K562 (cell line): ENCODE data around the gene KRTAP5-1. TPM values are rescaled to one million over a fixed set of nuclear protein-coding genes. Genes with fewer than 3 reads are reported as not detected.

ENCODE experiments used
- ATF7 ChIP-seq: fragments of 450-650 bp; IDR thresholded peaks from 2 replicates; pipeline ENCODE4 v1.7.1; 2014; ENCODE audit warnings: mild to moderate bottlenecking, moderate library complexity
- CBX5 ChIP-seq: IDR thresholded peaks from 2 replicates; pipeline ENCODE4 v1.6.1; 2014; ENCODE audit warnings: low read depth, borderline replicate concordance
- E2F5 ChIP-seq: sonication (generic); formaldehyde crosslinking; IDR thresholded peaks from 2 replicates; pipeline ENCODE4 v1.8.0; 2022; ENCODE audit warnings: mild to moderate bottlenecking, missing genetic modification reagents
- FIP1L1 ChIP-seq: fragments of 200-400 bp; formaldehyde crosslinking; IDR thresholded peaks from 2 replicates; pipeline ENCODE4 v1.6.1; 2018; ENCODE audit warnings: mild to moderate bottlenecking, low read depth, low read length; ENCODE audit not compliant: poor library complexity, severe bottlenecking
- MEIS2 ChIP-seq: fragments of 450-650 bp; IDR thresholded peaks from 2 replicates; pipeline ENCODE4 v1.6.1; 2014; ENCODE audit warnings: mild to moderate bottlenecking; ENCODE audit not compliant: partially characterized antibody
- NBN ChIP-seq: fragments of 450-650 bp; IDR thresholded peaks from 2 replicates; pipeline ENCODE4 v1.6.1; 2016; ENCODE audit warnings: low read depth, mild to moderate bottlenecking
- NFIC ChIP-seq: fragments of 450-650 bp; IDR thresholded peaks from 2 replicates; pipeline ENCODE4 v1.6.1; 2017; ENCODE audit warnings: mild to moderate bottlenecking, inconsistent platforms
- NFYB ChIP-seq: IDR thresholded peaks from 2 replicates; pipeline ENCODE4 v1.6.1; 2011; ENCODE audit warnings: mild to moderate bottlenecking, moderate library complexity; ENCODE audit not compliant: insufficient read length; ENCODE audit errors: extremely low read depth
- OTX1 ChIP-seq: fragments of 450-650 bp; formaldehyde crosslinking; IDR thresholded peaks from 2 replicates; pipeline ENCODE4 v1.4.0; 2022; ENCODE audit warnings: mild to moderate bottlenecking
- POLR2A ChIP-seq: fragments of 450-650 bp; conservative IDR thresholded peaks from 2 replicates; pipeline ENCODE4 v1.6.1; 2016
- PURB ChIP-seq: sonication (generic); formaldehyde crosslinking; IDR thresholded peaks from 2 replicates; pipeline ENCODE4 v1.9.0; 2021; ENCODE audit warnings: low read depth, mild to moderate bottlenecking, missing genetic modification reagents
- SMAD1 ChIP-seq: fragments of 150-350 bp; IDR thresholded peaks from 2 replicates; pipeline ENCODE4 v1.6.1; 2014; ENCODE audit warnings: low read length, low read depth; ENCODE audit not compliant: partially characterized antibody
- STAT5A ChIP-seq: IDR thresholded peaks from 2 replicates; pipeline ENCODE4 v1.6.1; 2012; ENCODE audit warnings: low read length, inconsistent platforms, borderline replicate concordance
- TAF9B ChIP-seq: fragments of 450-650 bp; IDR thresholded peaks from 2 replicates; pipeline ENCODE4 v1.6.1; 2018; ENCODE audit warnings: mild to moderate bottlenecking; ENCODE audit not compliant: partially characterized antibody
- YBX1 ChIP-seq: fragments of 450-650 bp; IDR thresholded peaks from 2 replicates; pipeline ENCODE4 v1.7.1; 2016; ENCODE audit warnings: mild to moderate bottlenecking
- ZNF224 ChIP-seq: sonication (generic); formaldehyde crosslinking; IDR thresholded peaks from 2 replicates; pipeline ENCODE4 v1.8.0; 2022; ENCODE audit warnings: mild to moderate bottlenecking, missing genetic modification reagents
- ZNF436 ChIP-seq: fragments of 250-450, 450-650 bp; sonication (Bioruptor Pico); formaldehyde crosslinking; IDR thresholded peaks from 2 replicates; pipeline ENCODE4 v1.7.0; 2020; ENCODE audit warnings: mild to moderate bottlenecking
- ZNF696 ChIP-seq: fragments of 250-450 bp; sonication (Bioruptor Pico); conservative IDR thresholded peaks from 2 replicates; pipeline ENCODE4 v1.4.0; 2020; ENCODE audit warnings: mild to moderate bottlenecking, moderate library complexity
- polyA plus RNA-seq, 8 experiments: library from polyadenylated mRNA; depleted of rRNA in 4 of 8; stranded (reverse) in 5 of 8; unstranded in 3 of 8; fragments of >200 nt; fragmentation: Nextera tagmentation in 2 of 8; fragmentation: Illumina TruSeq in 1 of 8; extraction: Ambion mirVana in 2 of 8; extraction: Trizol in 1 of 8; gene quantifications; 2 replicates each; pipeline versions ENCODE4 v1.2.1 to v1.2.3, GENCODE V29; 2011 to 2014; ENCODE audit warnings: inconsistent platforms in 1 of 8, missing spikeins in 1 of 8
- total RNA-seq, 7 experiments: library from RNA; depleted of rRNA in 6 of 7; stranded (reverse); fragments of >200 nt in 6 of 7; fragmentation: Illumina TruSeq in 2 of 7; extraction: Trizol in 2 of 7; gene quantifications; 2 replicates each; pipeline versions ENCODE4 v1.2.1 to v1.2.3, GENCODE V29; 2011 to 2021; ENCODE audit warnings: low replicate concordance in 1 of 7
- TF ChIP-seq, protein P1 (sequence below): fragments of 250-450 bp; sonication (Bioruptor Pico); IDR thresholded peaks from 2 replicates; pipeline ENCODE4 v1.6.1; 2021; ENCODE audit warnings: mild to moderate bottlenecking
- TF ChIP-seq, protein P2 (sequence below), 2 experiments: fragments of 450-650 bp in 1 of 2; sonication (generic) in 1 of 2; formaldehyde crosslinking in 1 of 2; IDR thresholded peaks; 2 replicates each; pipeline versions ENCODE4 v1.7.1 to v1.9.0; 2016 to 2022; ENCODE audit warnings: inconsistent platforms in 1 of 2, mild to moderate bottlenecking in 1 of 2, missing genetic modification reagents in 1 of 2

The KRTAP5-1 gene
- total and polyA plus RNA-seq, 9 of the 15 experiments (the other 6 are each of a cell fraction or from before 2014, with no cell fraction given), result not detected

DNA sequence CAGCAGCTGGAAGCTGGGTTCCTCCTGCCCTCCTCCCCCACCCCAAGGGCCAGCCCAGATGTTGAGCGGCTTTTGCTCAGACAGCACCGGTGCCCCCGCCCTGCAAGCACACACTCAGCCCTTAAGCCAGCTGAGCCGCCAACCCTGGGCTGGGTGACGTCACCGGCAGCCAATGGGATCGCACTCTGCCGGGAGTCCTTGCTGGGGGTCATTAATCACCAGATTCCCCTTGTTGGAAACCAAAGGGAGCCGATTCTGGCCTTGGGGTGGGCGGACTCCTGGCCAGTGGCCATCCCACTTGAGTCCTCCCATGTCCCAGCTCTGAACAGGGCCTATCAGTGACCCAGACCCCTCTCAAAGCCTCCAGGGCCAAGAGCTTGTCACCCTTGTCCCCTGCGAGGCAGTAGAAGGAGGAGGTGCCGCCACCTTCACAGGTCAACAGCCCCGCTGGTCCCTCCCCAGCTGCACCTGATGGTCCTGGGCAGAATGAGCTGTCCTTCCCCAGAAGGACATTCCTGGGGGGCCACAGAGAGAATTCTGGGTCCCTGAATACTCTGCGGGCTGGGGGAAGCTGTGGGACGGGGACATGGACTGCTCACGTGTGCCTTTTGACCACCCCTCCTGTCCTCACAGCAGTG, 20.4 kb downstream of the KRTAP5-1 start (continued):
- TF ChIP-seq ATF7 (peak; percentile 98), NFYB (peak; percentile 78), YBX1 (no peak), NFIC (peak; percentile 10; the same call in 1 of the 2 replicates), ZNF224 (no peak), NBN (no peak), MEIS2 (peak; percentile 88), ZNF436 (CRISPR knock-in tag) (no peak), SMAD1 (no peak), OTX1 (no peak), ZNF696 (CRISPR knock-in tag) (no peak), PURB (CRISPR knock-in tag) (no peak), FIP1L1 (no peak), STAT5A (no peak), POLR2A (no peak), E2F5 (CRISPR knock-in tag) (no peak), TAF9B (no peak), CBX5 (no peak)
- TF ChIP-seq, protein P1, sequence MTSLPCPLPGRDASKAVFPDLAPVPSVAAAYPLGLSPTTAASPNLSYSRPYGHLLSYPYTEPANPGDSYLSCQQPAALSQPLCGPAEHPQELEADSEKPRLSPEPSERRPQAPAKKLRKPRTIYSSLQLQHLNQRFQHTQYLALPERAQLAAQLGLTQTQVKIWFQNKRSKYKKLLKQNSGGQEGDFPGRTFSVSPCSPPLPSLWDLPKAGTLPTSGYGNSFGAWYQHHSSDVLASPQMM (CRISPR knock-in tag), result no peak
- TF ChIP-seq, protein P2, sequence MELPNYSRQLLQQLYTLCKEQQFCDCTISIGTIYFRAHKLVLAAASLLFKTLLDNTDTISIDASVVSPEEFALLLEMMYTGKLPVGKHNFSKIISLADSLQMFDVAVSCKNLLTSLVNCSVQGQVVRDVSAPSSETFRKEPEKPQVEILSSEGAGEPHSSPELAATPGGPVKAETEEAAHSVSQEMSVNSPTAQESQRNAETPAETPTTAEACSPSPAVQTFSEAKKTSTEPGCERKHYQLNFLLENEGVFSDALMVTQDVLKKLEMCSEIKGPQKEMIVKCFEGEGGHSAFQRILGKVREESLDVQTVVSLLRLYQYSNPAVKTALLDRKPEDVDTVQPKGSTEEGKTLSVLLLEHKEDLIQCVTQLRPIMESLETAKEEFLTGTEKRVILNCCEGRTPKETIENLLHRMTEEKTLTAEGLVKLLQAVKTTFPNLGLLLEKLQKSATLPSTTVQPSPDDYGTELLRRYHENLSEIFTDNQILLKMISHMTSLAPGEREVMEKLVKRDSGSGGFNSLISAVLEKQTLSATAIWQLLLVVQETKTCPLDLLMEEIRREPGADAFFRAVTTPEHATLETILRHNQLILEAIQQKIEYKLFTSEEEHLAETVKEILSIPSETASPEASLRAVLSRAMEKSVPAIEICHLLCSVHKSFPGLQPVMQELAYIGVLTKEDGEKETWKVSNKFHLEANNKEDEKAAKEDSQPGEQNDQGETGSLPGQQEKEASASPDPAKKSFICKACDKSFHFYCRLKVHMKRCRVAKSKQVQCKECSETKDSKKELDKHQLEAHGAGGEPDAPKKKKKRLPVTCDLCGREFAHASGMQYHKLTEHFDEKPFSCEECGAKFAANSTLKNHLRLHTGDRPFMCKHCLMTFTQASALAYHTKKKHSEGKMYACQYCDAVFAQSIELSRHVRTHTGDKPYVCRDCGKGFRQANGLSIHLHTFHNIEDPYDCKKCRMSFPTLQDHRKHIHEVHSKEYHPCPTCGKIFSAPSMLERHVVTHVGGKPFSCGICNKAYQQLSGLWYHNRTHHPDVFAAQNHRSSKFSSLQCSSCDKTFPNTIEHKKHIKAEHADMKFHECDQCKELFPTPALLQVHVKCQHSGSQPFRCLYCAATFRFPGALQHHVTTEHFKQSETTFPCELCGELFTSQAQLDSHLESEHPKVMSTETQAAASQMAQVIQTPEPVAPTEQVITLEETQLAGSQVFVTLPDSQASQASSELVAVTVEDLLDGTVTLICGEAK (IDR thresholded peaks at IDR 0.05), result no peak
- TF ChIP-seq, protein P2 (CRISPR knock-in tag; IDR thresholded peaks at IDR 0.05), result no peak
